Psoas muscle (tissue), 8 donors: ENCODE results near the gene LYZL2. TPM values are rescaled to one million over a fixed set of nuclear protein-coding genes. Genes with fewer than 3 reads are reported as not detected.
"Not testable (repeated sequence)": the region's sequence is repeated elsewhere in the genome, so short reads cannot be mapped to it uniquely, and the experiment has no call there.

ENCODE experiments used
- ATAC-seq, 4 donors: fragments of 200-7000 bp; cut with Tn5 transposase; one replicate each; pipeline ENCODE4 v1.9.1; 2020; ENCODE audit warnings: moderate library complexity in 3 of 4, mild to moderate bottlenecking in 2 of 4
- DNase-seq, 2 donors: peaks; one replicate each; pipeline ENCODE4 v3.0.0-alpha.2; 2020
- H3K27ac ChIP-seq: fragments of 200-600 bp; one replicate; pipeline ENCODE4 v1.8.0; 2022
- H3K27me3 ChIP-seq, 3 donors: fragments of 200-600 bp in 1 of 3; one replicate each; pipeline versions ENCODE4 v1.6.1 to v1.8.0; 2013 to 2022; ENCODE audit warnings: low read length in 2 of 3, mild to moderate bottlenecking in 2 of 3, moderate library complexity in 1 of 3; ENCODE audit not compliant: insufficient read depth in 3 of 3
- H3K36me3 ChIP-seq, 2 donors: fragments of 200-600 bp in 1 of 2; one replicate each; pipeline versions ENCODE4 v1.6.1 to v1.8.0; 2013 to 2022; ENCODE audit warnings: low read depth in 1 of 2, mild to moderate bottlenecking in 1 of 2, moderate library complexity in 1 of 2; ENCODE audit not compliant: insufficient read depth in 1 of 2
- H3K4me1 ChIP-seq: fragments of 200-600 bp; one replicate; pipeline ENCODE4 v1.8.0; 2022
- H3K4me3 ChIP-seq: fragments of 200-600 bp; one replicate; pipeline ENCODE4 v1.8.0; 2022; ENCODE audit warnings: mild to moderate bottlenecking
- H3K9me3 ChIP-seq: fragments of 200-600 bp; one replicate; pipeline ENCODE4 v1.8.0; 2022
- CTCF ChIP-seq: fragments of 200-600 bp; IDR thresholded peaks from one replicate; pipeline ENCODE4 v1.8.0; 2022; ENCODE audit warnings: antibody characterized with exemption
- WGBS, 3 donors: extraction: QIAGEN DNeasy Blood & Tissue Kit; methylation state at CpG; one replicate each; pipeline versions ENCODE4 v1.1.6 to v1.1.7; 2013; 5-methylcytosine and 5-hydroxymethylcytosine counted together
- intact Hi-C, 2 donors: fragments of 100-400 bp; cut with DNase I; formaldehyde crosslinking; loops; one replicate each; pipeline versions ENCODE4 v1.11.0 to v1.14.2; 2022
- polyA plus RNA-seq, 3 donors: library from polyadenylated mRNA; stranded (reverse); fragments of 200-250 nt; gene quantifications; one replicate each; pipeline ENCODE4 v1.2.3, GENCODE V29; 2013
- total RNA-seq, 4 donors: library from RNA; stranded (reverse); fragmentation: NEBNext Ultra II Directional in 2 of 4; extraction: Animal tissue kit (Norgen Biotek cat#: 25700) in 2 of 4; gene quantifications; one replicate each; pipeline versions ENCODE4 v1.2.1 to v1.2.4, GENCODE V29; 2021 to 2023
- donor health status: healthy with polysubstance abuse.
- donor health status: DM: no; HTN: no; CAD: no; lungs with moderate emphysema.
- donor health status: Bipolar disorder and iron deficiency.
- donor health status: healthy.
- donor health status: DM: yes; HTN: yes; CAD: no.
- donor health status: DM: no; HTN: no; CAD: no.
- donor health status: DM: no; HTN: no; CAD: no.
- donor health status: DM: yes; HTN: yes; CAD: no.

Gene LYZL2
- total and polyA plus RNA-seq, 7 donors, result not detected

- Histone ChIP-seq H3K27ac (no peak overlapping the region), H3K27me3 (peaks cover 0 to 3% (median 0%) of the 10 kb centered on the region in 3 donors), H3K4me3 (no peak overlapping the region), H3K4me1 (no peaks in the 10 kb centered on the region), H3K9me3 (no peaks in the 10 kb centered on the region), H3K36me3 (no peaks in the 10 kb centered on the region)
- WGBS, 3 donors, result 73 to 78% (median 76%) methylated on average over 4 of the region's 4 CpGs
- no peak for DNase-seq
- TF ChIP-seq CTCF, result no peak
- peak in 3 of 4 donors; percentile 34 to 56 (median 44) for ATAC-seq
- intact Hi-C loops, result no loop called here
These were observed 8.4 kb upstream of the LYZL2 start for GRCh38 chr10:30637881-30638467.

GRCh38 chr10:30631188-30631587 is 1.6 kb upstream of the LYZL2 start:
- 83 to 94% (median 91%) methylated on average over 4 of the region's 4 CpGs for WGBS, 3 donors
- Histone ChIP-seq H3K4me1 (no peaks in the 10 kb centered on the region), H3K36me3 (no peaks in the 10 kb centered on the region), H3K9me3 (no peaks in the 10 kb centered on the region), H3K27me3 (no peaks in the 10 kb centered on the region), H3K4me3 (no peak overlapping the region), H3K27ac (no peak overlapping the region)
- intact Hi-C loops, result no loop called here
- no peak for TF ChIP-seq CTCF
- no peak for ATAC-seq
- DNase-seq, result no peak

- TF ChIP-seq CTCF, result no peak
- no peaks in the 10 kb centered on the region for H3K27me3 ChIP-seq
- no peaks in the 10 kb centered on the region for H3K36me3 ChIP-seq
- H3K4me3 ChIP-seq, result no peak overlapping the region
- DNase-seq (no peak), ATAC-seq (no peak)
- intact Hi-C loops, result no loop called here
- no peaks in the 10 kb centered on the region for H3K4me1 ChIP-seq
- H3K27ac ChIP-seq, result no peak overlapping the region
- WGBS, 3 donors, result 86 to 89% (median 88%) methylated on average over 2 of the region's 2 CpGs
- no peaks in the 10 kb centered on the region for H3K9me3 ChIP-seq
These were observed 1.0 kb upstream of the LYZL2 start for GRCh38 chr10:30630571-30630970.

DNA sequence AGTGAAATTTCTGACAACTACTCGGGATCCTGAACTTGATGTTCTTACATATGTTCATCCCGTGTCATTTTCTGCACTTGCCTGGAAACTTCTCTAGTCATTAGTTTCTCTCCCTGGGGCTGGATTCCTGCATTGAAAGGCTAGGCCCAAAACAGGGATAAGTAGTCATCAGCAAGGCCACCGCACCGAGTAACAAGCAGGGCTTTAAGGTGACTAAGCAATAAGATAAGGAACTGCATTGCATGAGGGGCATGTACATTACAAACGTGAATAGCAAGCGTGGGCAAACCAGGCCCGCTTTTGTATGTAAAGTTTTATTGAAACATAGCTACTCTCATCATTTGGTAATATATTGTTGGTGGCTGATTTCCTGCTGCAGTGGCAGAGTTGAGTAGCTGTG is 977 bp downstream of the LYZL2 start:
- H3K27me3 ChIP-seq, DNase-seq, H3K9me3 ChIP-seq, H3K36me3 ChIP-seq, H3K4me3 ChIP-seq, H3K4me1 ChIP-seq, H3K27ac ChIP-seq, intact Hi-C loops, ATAC-seq: not testable (repeated sequence)
- 92 to 95% (median 92%) methylated on average over 7 of the region's 7 CpGs for WGBS, 3 donors

- H3K36me3 ChIP-seq, intact Hi-C loops, H3K27me3 ChIP-seq, H3K27ac ChIP-seq, ATAC-seq, H3K9me3 ChIP-seq, H3K4me3 ChIP-seq, DNase-seq, H3K4me1 ChIP-seq: not testable (repeated sequence)
- WGBS, 3 donors, result 68 to 82% (median 74%) methylated on average over 7 to 9 of the region's 11 CpGs
These were observed 2.7 kb downstream of the LYZL2 start for GRCh38 chr10:30626837-30627236.

DNA sequence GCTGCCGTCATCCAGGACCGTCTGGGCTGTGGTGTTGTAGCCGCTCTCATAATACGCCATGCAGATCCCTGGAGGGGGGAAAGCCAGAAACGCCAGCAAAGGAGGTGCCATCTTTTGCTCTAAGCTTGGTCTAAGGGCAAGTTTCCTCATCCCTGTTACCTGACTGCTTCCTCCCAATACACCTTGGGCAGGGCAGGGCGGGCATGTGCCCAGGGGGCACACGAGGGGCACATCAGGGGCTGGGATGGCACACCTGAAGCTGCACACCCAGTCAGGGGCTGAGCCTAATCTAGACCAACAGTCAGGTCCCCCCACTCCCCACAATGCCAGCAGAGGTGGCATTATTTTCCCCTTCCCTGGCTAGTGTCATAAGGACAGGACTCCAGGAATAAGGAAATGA is 3.4 kb downstream of the LYZL2 start:
- H3K27ac ChIP-seq, H3K36me3 ChIP-seq, ATAC-seq, H3K4me3 ChIP-seq, H3K4me1 ChIP-seq, intact Hi-C loops, H3K27me3 ChIP-seq, H3K9me3 ChIP-seq, DNase-seq: not testable (repeated sequence)
- 87 to 90% (median 90%) methylated on average over 7 of the region's 7 CpGs for WGBS, 3 donors
